ENCODE data around the gene BABAM1. TPM values are rescaled to one million over a fixed set of nuclear protein-coding genes. Genes with fewer than 3 reads are reported as not detected.

BABAM1 gene
- polyA plus RNA-seq, 1 donor (not counting 4 experiments of a cell fraction or from before 2014, with no cell fraction given) = 92.8 TPM

DNA sequence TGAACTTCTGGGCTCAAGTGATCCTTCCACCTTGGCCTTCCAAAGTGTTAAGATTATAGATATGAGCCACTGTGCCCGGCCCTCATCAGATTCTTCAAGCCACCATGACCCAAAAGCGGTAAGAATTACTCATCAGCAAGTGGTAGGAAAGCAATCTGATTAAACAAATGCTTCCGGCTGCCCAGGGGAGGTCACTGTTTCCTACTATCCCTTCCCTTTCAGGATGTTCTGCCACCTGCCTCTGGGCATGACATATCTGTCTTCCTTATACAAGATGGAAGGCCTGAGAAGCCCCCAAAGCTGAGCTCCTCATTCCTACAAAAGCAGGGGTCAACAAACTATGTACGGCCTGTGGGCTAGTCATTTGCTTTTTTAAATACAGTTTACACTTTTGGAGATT is 29.0 kb downstream of the BABAM1 start:
- TF ChIP-seq, protein P1, sequence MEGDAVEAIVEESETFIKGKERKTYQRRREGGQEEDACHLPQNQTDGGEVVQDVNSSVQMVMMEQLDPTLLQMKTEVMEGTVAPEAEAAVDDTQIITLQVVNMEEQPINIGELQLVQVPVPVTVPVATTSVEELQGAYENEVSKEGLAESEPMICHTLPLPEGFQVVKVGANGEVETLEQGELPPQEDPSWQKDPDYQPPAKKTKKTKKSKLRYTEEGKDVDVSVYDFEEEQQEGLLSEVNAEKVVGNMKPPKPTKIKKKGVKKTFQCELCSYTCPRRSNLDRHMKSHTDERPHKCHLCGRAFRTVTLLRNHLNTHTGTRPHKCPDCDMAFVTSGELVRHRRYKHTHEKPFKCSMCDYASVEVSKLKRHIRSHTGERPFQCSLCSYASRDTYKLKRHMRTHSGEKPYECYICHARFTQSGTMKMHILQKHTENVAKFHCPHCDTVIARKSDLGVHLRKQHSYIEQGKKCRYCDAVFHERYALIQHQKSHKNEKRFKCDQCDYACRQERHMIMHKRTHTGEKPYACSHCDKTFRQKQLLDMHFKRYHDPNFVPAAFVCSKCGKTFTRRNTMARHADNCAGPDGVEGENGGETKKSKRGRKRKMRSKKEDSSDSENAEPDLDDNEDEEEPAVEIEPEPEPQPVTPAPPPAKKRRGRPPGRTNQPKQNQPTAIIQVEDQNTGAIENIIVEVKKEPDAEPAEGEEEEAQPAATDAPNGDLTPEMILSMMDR (optimal IDR thresholded peaks at IDR 0.05 in 1 of 3, IDR thresholded peaks at IDR 0.05 in 1 of 3, conservative IDR thresholded peaks at IDR 0.05 in 1 of 3; ENCODE audit: extremely low read depth in 1 of 3, insufficient read depth in 2 of 3, low read length in 3 of 3) = peak in 1 of 3 experiments; percentile 56
- no peak for TF ChIP-seq EZH2 (IDR thresholded peaks at IDR 0.05; ENCODE audit: low read length)
- Histone ChIP-seq H4K20me1 (ENCODE audit: control insufficient read depth, extremely low read depth, insufficient read depth, low read length) (peaks cover 3% of the 10 kb centered on the region), H3K4me1 (ENCODE audit: control insufficient read depth, extremely low read depth, insufficient read depth, low read length) (peaks cover 11% of the 10 kb centered on the region), H3K4me3 (ENCODE audit: control insufficient read depth in 2 of 3, extremely low read depth in 1 of 3, insufficient read depth in 2 of 3, low read depth in 1 of 3, low read length in 3 of 3) (no peak overlapping the region), H3K9ac (ENCODE audit: control insufficient read depth, extremely low read depth, insufficient read depth, low read length) (no peak overlapping the region), H3K27ac (ENCODE audit: control insufficient read depth, insufficient read depth, low read length) (no peak overlapping the region), H3K36me3 (ENCODE audit: control insufficient read depth in 2 of 2, extremely low read depth in 1 of 2, insufficient read depth in 2 of 2, low read length in 2 of 2) (peaks cover 0 to 12% of the 10 kb centered on the region in 2 experiments), H3K27me3 (ENCODE audit: control insufficient read depth, extremely low read depth, insufficient read depth, low read length) (no peaks in the 10 kb centered on the region), H3K79me2 (ENCODE audit: control insufficient read depth, insufficient read depth, low read length) (peaks cover 9% of the 10 kb centered on the region), H3K9me1 (ENCODE audit: control insufficient read depth, extremely low read depth, insufficient read depth, low read length) (no peaks in the 10 kb centered on the region), H3K4me2 (ENCODE audit: control insufficient read depth, extremely low read depth, insufficient read depth, low read depth, low read length) (no peak overlapping the region), H3K9me3 (ENCODE audit: control insufficient read depth, low read depth, low read length) (no peaks in the 10 kb centered on the region), H2AFZ (ENCODE audit: control insufficient read depth, low read length) (no peak overlapping the region)
- no peak for DNase-seq (ENCODE audit: low read depth, low spot score)
- FAIRE-seq = no peak
- dilution Hi-C loops (cut with MboI; ENCODE audit: extremely low pct_ligation_motif_present, low sequenced_read_pairs) = no loop called here

DNA sequence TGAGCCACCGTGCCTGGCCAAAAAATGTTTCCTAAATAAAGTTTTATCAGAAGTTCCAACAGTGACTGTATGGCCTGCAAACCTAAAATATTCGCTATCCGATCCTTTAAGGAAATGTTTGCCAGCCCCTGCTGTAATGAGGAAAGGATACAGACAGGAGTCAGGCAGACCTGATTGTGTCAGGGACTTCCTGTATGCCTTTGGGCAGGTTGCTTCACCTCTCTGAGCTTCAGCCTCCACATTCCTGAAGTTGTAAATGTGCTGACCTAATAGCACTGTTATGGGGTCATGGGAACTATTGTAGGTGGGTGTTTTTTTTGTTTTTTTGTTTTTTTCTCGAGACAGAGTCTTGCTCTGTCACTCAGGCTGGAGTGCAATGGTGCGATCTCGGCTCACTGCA is 29.7 kb downstream of the BABAM1 start:
- DNase-seq (ENCODE audit: low read depth, low spot score) = no peak
- no peak overlapping the region for H3K9ac ChIP-seq (ENCODE audit: control insufficient read depth, extremely low read depth, insufficient read depth, low read length)
- H3K36me3 ChIP-seq (ENCODE audit: control insufficient read depth in 2 of 2, extremely low read depth in 1 of 2, insufficient read depth in 2 of 2, low read length in 2 of 2) = peaks cover 0 to 10% of the 10 kb centered on the region in 2 experiments
- peaks cover 11% of the 10 kb centered on the region for H3K79me2 ChIP-seq (ENCODE audit: control insufficient read depth, insufficient read depth, low read length)
- H3K4me1 ChIP-seq (ENCODE audit: control insufficient read depth, extremely low read depth, insufficient read depth, low read length) = peaks cover 11% of the 10 kb centered on the region
- H3K4me2 ChIP-seq (ENCODE audit: control insufficient read depth, extremely low read depth, insufficient read depth, low read depth, low read length) = peak overlapping the region; percentile 10
- H4K20me1 ChIP-seq (ENCODE audit: control insufficient read depth, extremely low read depth, insufficient read depth, low read length) = peaks cover 3% of the 10 kb centered on the region
- H3K9me1 ChIP-seq (ENCODE audit: control insufficient read depth, extremely low read depth, insufficient read depth, low read length) = no peaks in the 10 kb centered on the region
- no peak overlapping the region for H3K27ac ChIP-seq (ENCODE audit: control insufficient read depth, insufficient read depth, low read length)
- TF ChIP-seq, protein P1 (optimal IDR thresholded peaks at IDR 0.05 in 1 of 3, IDR thresholded peaks at IDR 0.05 in 1 of 3, conservative IDR thresholded peaks at IDR 0.05 in 1 of 3; ENCODE audit: extremely low read depth in 1 of 3, insufficient read depth in 2 of 3, low read length in 3 of 3) = no peak
- no peak for TF ChIP-seq EZH2 (IDR thresholded peaks at IDR 0.05; ENCODE audit: low read length)
- H2AFZ ChIP-seq (ENCODE audit: control insufficient read depth, low read length) = no peak overlapping the region
- H3K9me3 ChIP-seq (ENCODE audit: control insufficient read depth, low read depth, low read length) = no peaks in the 10 kb centered on the region
- H3K27me3 ChIP-seq (ENCODE audit: control insufficient read depth, extremely low read depth, insufficient read depth, low read length) = no peaks in the 10 kb centered on the region
- FAIRE-seq = peak; percentile 52
- dilution Hi-C loops (cut with MboI; ENCODE audit: extremely low pct_ligation_motif_present, low sequenced_read_pairs) = no loop called here
- H3K4me3 ChIP-seq (ENCODE audit: control insufficient read depth in 2 of 3, extremely low read depth in 1 of 3, insufficient read depth in 2 of 3, low read depth in 1 of 3, low read length in 3 of 3) = no peak overlapping the region

All from keratinocyte (primary cell).